Neural cell (in vitro differentiated cells): ENCODE data around the gene NUDT8. TPM values are rescaled to one million over a fixed set of nuclear protein-coding genes. Genes with fewer than 3 reads are reported as not detected.

Source experiments
- H2AFZ ChIP-seq: fragments of 200-600, 300-800 bp; sonication (generic), shearing (Covaris generic); 2 replicates; pipeline ENCODE4 v1.6.0; 2014; ENCODE audit warnings: low read depth, mild to moderate bottlenecking, antibody characterized with exemption, low read length, moderate library complexity
- H3F3A ChIP-seq: fragments of 200-600 bp; shearing (Covaris generic); 2 replicates; pipeline ENCODE4 v1.6.1; 2016; ENCODE audit warnings: mild to moderate bottlenecking, moderate library complexity, mixed read lengths, antibody characterized with exemption, low read length; ENCODE audit not compliant: insufficient read depth, poor library complexity, severe bottlenecking
- H3K27ac ChIP-seq: fragments of 200-600, 300-800 bp; sonication (generic), shearing (Covaris generic); 2 replicates; pipeline ENCODE4 v1.5.1; 2014; ENCODE audit warnings: mild to moderate bottlenecking, low read length, moderate library complexity
- H3K27me3 ChIP-seq: fragments of 300-800, 200-600 bp; sonication (generic), shearing (Covaris generic); 2 replicates; pipeline ENCODE4 v1.6.0; 2014; ENCODE audit warnings: mild to moderate bottlenecking, low read depth, low read length, moderate library complexity; ENCODE audit not compliant: insufficient read depth
- H3K36me3 ChIP-seq: fragments of 300-800, 200-600 bp; sonication (generic), shearing (Covaris generic); 2 replicates; pipeline ENCODE4 v1.5.1; 2014; ENCODE audit warnings: mild to moderate bottlenecking, antibody characterized with exemption, low read length, moderate library complexity; ENCODE audit not compliant: insufficient read depth
- H3K4me2 ChIP-seq: fragments of 300-800, 200-600 bp; sonication (generic), shearing (Covaris generic); 2 replicates; pipeline ENCODE4 v1.6.0; 2014; ENCODE audit warnings: mild to moderate bottlenecking, low read length
- H3K4me3 ChIP-seq: fragments of 300-800, 200-600 bp; sonication (generic), shearing (Covaris generic); 2 replicates; pipeline ENCODE4 v1.5.1; 2014; ENCODE audit warnings: mild to moderate bottlenecking, low read length, moderate library complexity
- H3K79me2 ChIP-seq: fragments of 200-600 bp; shearing (Covaris generic); replicated peaks from 2 replicates; pipeline ENCODE4 v1.6.0; 2014; ENCODE audit warnings: mild to moderate bottlenecking, low read length, moderate library complexity; ENCODE audit not compliant: insufficient read depth
- H3K9ac ChIP-seq: fragments of 300-800, 200-600 bp; sonication (generic), shearing (Covaris generic); 2 replicates; pipeline ENCODE4 v1.6.1; 2016; ENCODE audit warnings: mild to moderate bottlenecking, low read length, mixed read lengths
- H3K9me2 ChIP-seq: fragments of 200-600 bp; shearing (Covaris generic); 2 replicates; pipeline ENCODE4 v1.6.1; 2016; ENCODE audit warnings: mild to moderate bottlenecking, low read length, mixed read lengths; ENCODE audit not compliant: insufficient read depth
- H3K9me3 ChIP-seq: fragments of 200-600, 300-800 bp; sonication (generic), shearing (Covaris generic); 2 replicates; pipeline ENCODE4 v1.6.1; 2016; ENCODE audit warnings: mild to moderate bottlenecking, mixed run types, low read length, moderate library complexity, mixed read lengths
- H4K20me1 ChIP-seq: fragments of 200-600 bp; shearing (Covaris generic); 2 replicates; pipeline ENCODE4 v1.6.1; 2016; ENCODE audit warnings: mild to moderate bottlenecking, mixed run types; ENCODE audit not compliant: insufficient read depth
- EP300 ChIP-seq: fragments of 450-650 bp; conservative IDR thresholded peaks from 2 replicates; pipeline ENCODE4 v1.6.1; 2014; ENCODE audit warnings: antibody characterized with exemption, mild to moderate bottlenecking, moderate library complexity; ENCODE audit not compliant: poor library complexity, severe bottlenecking
- EZH2 ChIP-seq: fragments of 200-600, 300-800 bp; shearing (Covaris generic), sonication (generic); IDR thresholded peaks from 2 replicates; pipeline ENCODE4 v1.6.1; 2014; ENCODE audit warnings: antibody characterized with exemption, low read length, borderline replicate concordance, mild to moderate bottlenecking; ENCODE audit not compliant: insufficient read depth, poor library complexity, severe bottlenecking
- MXI1 ChIP-seq: fragments of 450-650 bp; conservative IDR thresholded peaks from 2 replicates; pipeline ENCODE4 v1.6.1; 2014; ENCODE audit warnings: antibody characterized with exemption, mild to moderate bottlenecking; ENCODE audit not compliant: poor library complexity, severe bottlenecking
- POLR2AphosphoS5 ChIP-seq: IDR thresholded peaks from 2 replicates; pipeline ENCODE4 v1.6.1; 2012
- RAD21 ChIP-seq: fragments of 450-650 bp; conservative IDR thresholded peaks from 2 replicates; pipeline ENCODE4 v1.6.1; 2014; ENCODE audit warnings: antibody characterized with exemption, mild to moderate bottlenecking, moderate library complexity
- SMC3 ChIP-seq: fragments of 450-650 bp; conservative IDR thresholded peaks from 2 replicates; pipeline ENCODE4 v1.6.1; 2014; ENCODE audit warnings: antibody characterized with exemption, mild to moderate bottlenecking, moderate library complexity; ENCODE audit not compliant: poor library complexity
- TAF1 ChIP-seq: IDR thresholded peaks from 2 replicates; pipeline ENCODE4 v1.6.1; 2012; ENCODE audit warnings: low read depth
- polyA plus RNA-seq: library from polyadenylated mRNA; depleted of rRNA; stranded (reverse); fragments of >200 nt; gene quantifications from 2 replicates; pipeline ENCODE4 v1.2.3, GENCODE V29; 2014
- TF ChIP-seq, protein P1 (sequence below): fragments of 450-650 bp; IDR thresholded peaks from 2 replicates; pipeline ENCODE4 v1.5.1; 2014; ENCODE audit warnings: antibody characterized with exemption, mild to moderate bottlenecking, moderate library complexity; ENCODE audit not compliant: poor library complexity, severe bottlenecking
- TF ChIP-seq, protein P2 (sequence below): IDR thresholded peaks from 2 replicates; pipeline ENCODE4 v1.6.1; 2012; ENCODE audit warnings: borderline replicate concordance

The NUDT8 gene
- polyA plus RNA-seq, 1 donor from 2014 or later, result not detected

DNA sequence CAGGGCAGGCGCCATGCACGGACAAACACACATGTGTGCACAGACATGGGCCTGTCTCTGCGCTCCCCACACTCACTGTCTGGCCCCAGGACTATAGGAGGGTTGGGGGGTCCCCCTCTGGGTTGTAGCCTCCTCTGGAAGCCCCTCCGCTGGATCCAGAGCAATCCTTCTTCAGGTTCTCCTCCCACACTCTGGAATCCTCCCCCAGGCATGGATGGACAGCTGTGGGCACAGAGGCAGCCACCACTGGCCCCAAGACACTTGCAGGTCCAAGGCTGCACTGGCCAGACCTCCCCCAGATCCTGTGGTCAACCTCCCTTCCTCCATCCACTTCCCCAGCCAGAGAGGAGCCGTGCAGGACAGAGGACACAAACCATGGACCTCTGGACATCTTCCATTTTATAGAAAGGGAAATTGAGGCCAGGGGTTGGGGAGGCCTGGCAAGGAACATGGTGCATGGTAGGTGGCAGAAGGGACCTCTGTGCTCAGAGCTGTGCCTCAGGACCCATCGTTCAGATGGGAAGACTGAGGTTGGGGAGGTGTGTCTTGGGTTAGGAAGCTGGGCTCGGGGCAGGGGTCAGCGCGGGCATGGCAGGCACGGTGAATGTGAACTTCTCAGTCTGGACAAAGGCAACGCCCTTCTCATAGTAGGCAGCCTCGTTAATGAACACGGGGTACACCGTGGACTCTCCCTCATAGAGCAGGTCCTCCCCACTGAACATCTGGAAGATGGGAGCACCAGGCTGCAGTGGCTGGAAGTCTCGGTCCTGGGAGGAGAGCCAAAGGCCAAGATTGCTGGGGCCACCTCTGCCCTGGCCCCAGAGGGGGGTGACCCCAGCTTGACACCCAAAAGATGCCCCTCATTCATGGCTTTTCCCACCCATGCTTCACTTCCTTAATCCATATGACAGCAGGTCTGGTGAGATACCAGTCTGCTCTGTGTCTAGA lies 12.7 kb upstream of the NUDT8 start:
- TF ChIP-seq POLR2AphosphoS5 (no peak), TAF1 (no peak), SMC3 (no peak), RAD21 (no peak), MXI1 (no peak), EZH2 (no peak), EP300 (no peak)
- TF ChIP-seq, protein P1, sequence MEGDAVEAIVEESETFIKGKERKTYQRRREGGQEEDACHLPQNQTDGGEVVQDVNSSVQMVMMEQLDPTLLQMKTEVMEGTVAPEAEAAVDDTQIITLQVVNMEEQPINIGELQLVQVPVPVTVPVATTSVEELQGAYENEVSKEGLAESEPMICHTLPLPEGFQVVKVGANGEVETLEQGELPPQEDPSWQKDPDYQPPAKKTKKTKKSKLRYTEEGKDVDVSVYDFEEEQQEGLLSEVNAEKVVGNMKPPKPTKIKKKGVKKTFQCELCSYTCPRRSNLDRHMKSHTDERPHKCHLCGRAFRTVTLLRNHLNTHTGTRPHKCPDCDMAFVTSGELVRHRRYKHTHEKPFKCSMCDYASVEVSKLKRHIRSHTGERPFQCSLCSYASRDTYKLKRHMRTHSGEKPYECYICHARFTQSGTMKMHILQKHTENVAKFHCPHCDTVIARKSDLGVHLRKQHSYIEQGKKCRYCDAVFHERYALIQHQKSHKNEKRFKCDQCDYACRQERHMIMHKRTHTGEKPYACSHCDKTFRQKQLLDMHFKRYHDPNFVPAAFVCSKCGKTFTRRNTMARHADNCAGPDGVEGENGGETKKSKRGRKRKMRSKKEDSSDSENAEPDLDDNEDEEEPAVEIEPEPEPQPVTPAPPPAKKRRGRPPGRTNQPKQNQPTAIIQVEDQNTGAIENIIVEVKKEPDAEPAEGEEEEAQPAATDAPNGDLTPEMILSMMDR, result no peak
- TF ChIP-seq, protein P2, sequence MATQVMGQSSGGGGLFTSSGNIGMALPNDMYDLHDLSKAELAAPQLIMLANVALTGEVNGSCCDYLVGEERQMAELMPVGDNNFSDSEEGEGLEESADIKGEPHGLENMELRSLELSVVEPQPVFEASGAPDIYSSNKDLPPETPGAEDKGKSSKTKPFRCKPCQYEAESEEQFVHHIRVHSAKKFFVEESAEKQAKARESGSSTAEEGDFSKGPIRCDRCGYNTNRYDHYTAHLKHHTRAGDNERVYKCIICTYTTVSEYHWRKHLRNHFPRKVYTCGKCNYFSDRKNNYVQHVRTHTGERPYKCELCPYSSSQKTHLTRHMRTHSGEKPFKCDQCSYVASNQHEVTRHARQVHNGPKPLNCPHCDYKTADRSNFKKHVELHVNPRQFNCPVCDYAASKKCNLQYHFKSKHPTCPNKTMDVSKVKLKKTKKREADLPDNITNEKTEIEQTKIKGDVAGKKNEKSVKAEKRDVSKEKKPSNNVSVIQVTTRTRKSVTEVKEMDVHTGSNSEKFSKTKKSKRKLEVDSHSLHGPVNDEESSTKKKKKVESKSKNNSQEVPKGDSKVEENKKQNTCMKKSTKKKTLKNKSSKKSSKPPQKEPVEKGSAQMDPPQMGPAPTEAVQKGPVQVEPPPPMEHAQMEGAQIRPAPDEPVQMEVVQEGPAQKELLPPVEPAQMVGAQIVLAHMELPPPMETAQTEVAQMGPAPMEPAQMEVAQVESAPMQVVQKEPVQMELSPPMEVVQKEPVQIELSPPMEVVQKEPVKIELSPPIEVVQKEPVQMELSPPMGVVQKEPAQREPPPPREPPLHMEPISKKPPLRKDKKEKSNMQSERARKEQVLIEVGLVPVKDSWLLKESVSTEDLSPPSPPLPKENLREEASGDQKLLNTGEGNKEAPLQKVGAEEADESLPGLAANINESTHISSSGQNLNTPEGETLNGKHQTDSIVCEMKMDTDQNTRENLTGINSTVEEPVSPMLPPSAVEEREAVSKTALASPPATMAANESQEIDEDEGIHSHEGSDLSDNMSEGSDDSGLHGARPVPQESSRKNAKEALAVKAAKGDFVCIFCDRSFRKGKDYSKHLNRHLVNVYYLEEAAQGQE, result no peak

DNA sequence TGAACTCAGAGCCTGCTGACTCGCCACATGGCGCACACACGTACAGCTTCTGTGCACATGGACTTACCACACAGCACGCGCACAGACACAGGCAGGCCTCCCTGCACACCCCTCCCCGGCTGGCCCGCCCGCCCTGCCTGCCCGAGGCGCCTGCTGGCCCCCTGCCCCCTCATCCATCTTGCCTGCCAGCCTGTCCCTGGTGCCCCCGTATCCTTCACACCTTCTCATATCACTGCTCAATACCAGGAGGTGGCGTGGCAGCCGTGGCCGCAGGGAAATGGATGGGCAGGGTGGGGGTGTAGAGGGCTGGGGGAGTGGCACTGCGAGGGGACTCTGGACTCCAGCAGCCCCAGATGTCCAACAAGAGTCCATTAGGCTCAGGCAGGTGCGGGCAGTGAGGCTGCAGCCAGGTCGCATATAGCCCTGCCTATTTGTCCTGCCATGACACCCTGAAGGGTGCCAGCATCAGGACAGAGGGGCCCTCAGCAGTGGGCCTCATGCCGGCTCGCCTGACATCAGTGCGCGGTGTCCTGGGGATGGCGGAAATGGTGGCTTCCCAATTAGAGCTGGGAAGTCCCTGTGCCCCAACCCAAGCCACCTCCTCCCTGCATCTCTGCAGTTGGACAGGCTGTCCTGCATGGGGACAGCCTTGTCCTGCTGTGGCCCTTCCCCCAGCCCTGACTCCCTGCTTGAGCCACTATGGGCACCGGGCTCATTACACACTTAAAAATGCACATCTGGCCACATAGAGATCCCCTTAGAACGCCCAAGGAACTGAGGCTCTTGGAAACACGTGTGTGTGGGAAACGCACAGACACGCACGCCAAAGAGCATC lies 11.8 kb upstream of the NUDT8 start:
- H3K36me3 ChIP-seq, result no peaks in the 10 kb centered on the region
- H3K27me3 ChIP-seq, result no peaks in the 10 kb centered on the region
- no peak overlapping the region for H3K4me2 ChIP-seq
- no peak overlapping the region for H2AFZ ChIP-seq
- TF ChIP-seq RAD21, result no peak
- no peak for TF ChIP-seq EZH2
- TF ChIP-seq, protein P2, result no peak
- TF ChIP-seq EP300, result no peak
- TF ChIP-seq, protein P1, result no peak
- H3K27ac ChIP-seq, result no peak overlapping the region
- H3K79me2 ChIP-seq, result no peaks in the 10 kb centered on the region
- no peaks in the 10 kb centered on the region for H3F3A ChIP-seq
- no peaks in the 10 kb centered on the region for H3K9me3 ChIP-seq
- no peaks in the 10 kb centered on the region for H4K20me1 ChIP-seq
- no peak overlapping the region for H3K4me3 ChIP-seq
- H3K9ac ChIP-seq, result no peak overlapping the region
- H3K9me2 ChIP-seq, result no peaks in the 10 kb centered on the region

More for the DNA sequence above, 12.7 kb upstream of the NUDT8 start:
- Histone ChIP-seq H3K4me2 (no peak overlapping the region), H3K4me3 (no peak overlapping the region), H3K9me3 (no peaks in the 10 kb centered on the region), H4K20me1 (no peaks in the 10 kb centered on the region), H2AFZ (no peak overlapping the region), H3K9ac (no peak overlapping the region), H3K27ac (no peak overlapping the region), H3K9me2 (no peaks in the 10 kb centered on the region), H3K36me3 (no peaks in the 10 kb centered on the region), H3F3A (no peaks in the 10 kb centered on the region), H3K27me3 (no peaks in the 10 kb centered on the region), H3K79me2 (no peaks in the 10 kb centered on the region)
